ENCODE measurements around the gene RASGRP3.

RASGRP3 gene

GRCh38 chr2:33496726-33497125 is 20.3 kb downstream of the RASGRP3 start:
- H3K9ac ChIP-seq (ENCODE audit: low read depth, low read length): no peak overlapping the region
- no peaks in the 10 kb centered on the region for H3K27me3 ChIP-seq (ENCODE audit: control insufficient read depth, insufficient read depth, low read length)
- no peaks in the 10 kb centered on the region for H3K9me3 ChIP-seq (ENCODE audit: control insufficient read depth, insufficient read depth, low read length)
- no peak overlapping the region for H3K4me3 ChIP-seq (ENCODE audit: low read depth, low read length)
- H3K36me3 ChIP-seq (ENCODE audit: control insufficient read depth, insufficient read depth, low read length): no peaks in the 10 kb centered on the region
- H3K4me1 ChIP-seq (ENCODE audit: control insufficient read depth, insufficient read depth, low read length): no peaks in the 10 kb centered on the region

DNA sequence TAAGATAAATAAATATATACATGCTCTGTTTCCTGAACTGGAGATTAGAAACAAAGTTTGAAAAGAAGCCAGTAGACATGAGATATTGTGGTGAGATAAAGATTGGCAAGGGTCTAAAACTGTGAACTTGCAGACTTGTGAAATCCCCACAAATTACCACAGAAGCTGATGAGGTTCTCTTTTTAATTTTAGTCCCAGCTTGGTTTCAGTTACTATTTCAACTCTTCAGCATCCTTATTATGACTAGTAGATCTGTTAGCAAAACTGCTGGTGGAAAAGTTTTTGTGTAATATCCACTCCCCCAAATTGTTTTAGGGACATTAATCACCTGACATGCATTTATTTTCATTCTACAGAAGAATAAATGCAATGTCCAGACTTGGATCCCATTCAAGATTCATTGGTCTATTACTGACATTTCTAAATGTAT is 20.8 kb downstream of the RASGRP3 start:
- H3K9me3 ChIP-seq (ENCODE audit: control insufficient read depth, insufficient read depth, low read length): no peaks in the 10 kb centered on the region
- no peak overlapping the region for H3K4me3 ChIP-seq (ENCODE audit: low read depth, low read length)
- no peaks in the 10 kb centered on the region for H3K27me3 ChIP-seq (ENCODE audit: control insufficient read depth, insufficient read depth, low read length)
- H3K36me3 ChIP-seq (ENCODE audit: control insufficient read depth, insufficient read depth, low read length): no peaks in the 10 kb centered on the region
- no peaks in the 10 kb centered on the region for H3K4me1 ChIP-seq (ENCODE audit: control insufficient read depth, insufficient read depth, low read length)
- H3K9ac ChIP-seq (ENCODE audit: low read depth, low read length): no peak overlapping the region

- no peak overlapping the region for H3K4me3 ChIP-seq (ENCODE audit: low read depth, low read length)
- H3K4me1 ChIP-seq (ENCODE audit: control insufficient read depth, insufficient read depth, low read length): no peaks in the 10 kb centered on the region
- no peaks in the 10 kb centered on the region for H3K27me3 ChIP-seq (ENCODE audit: control insufficient read depth, insufficient read depth, low read length)
These were observed 22.0 kb downstream of the RASGRP3 start for GRCh38 chr2:33498291-33498956.

DNA sequence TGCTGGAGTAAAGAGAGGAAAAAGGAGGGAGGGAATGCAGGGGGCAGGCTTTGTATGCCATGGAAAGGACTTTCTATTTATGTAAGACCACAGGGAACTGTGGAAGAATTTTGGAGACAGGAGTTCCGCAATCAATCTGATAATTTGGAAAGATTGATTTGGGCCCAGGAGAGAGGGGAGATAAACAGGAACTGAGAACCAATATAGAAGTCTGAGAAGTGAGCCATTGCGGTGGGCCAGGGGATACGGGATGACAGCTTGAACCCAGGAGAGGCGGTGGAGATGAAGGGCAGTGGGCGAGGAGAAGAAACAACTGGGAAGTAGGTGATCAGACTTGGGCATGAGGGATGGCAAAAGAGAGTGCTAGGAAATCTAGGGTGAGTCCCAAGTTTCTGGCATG is 23.7 kb downstream of the RASGRP3 start:
- no peaks in the 10 kb centered on the region for H3K4me1 ChIP-seq (ENCODE audit: control insufficient read depth, insufficient read depth, low read length)
- no peaks in the 10 kb centered on the region for H3K36me3 ChIP-seq (ENCODE audit: control insufficient read depth, insufficient read depth, low read length)
- H3K9ac ChIP-seq (ENCODE audit: low read depth, low read length): no peak overlapping the region

More at GRCh38 chr2:33498291-33498956, 22.0 kb downstream of the RASGRP3 start:
- Histone ChIP-seq H3K9me3 (ENCODE audit: control insufficient read depth, insufficient read depth, low read length) (no peaks in the 10 kb centered on the region), H3K36me3 (ENCODE audit: control insufficient read depth, insufficient read depth, low read length) (no peaks in the 10 kb centered on the region), H3K9ac (ENCODE audit: low read depth, low read length) (no peak overlapping the region)

DNA sequence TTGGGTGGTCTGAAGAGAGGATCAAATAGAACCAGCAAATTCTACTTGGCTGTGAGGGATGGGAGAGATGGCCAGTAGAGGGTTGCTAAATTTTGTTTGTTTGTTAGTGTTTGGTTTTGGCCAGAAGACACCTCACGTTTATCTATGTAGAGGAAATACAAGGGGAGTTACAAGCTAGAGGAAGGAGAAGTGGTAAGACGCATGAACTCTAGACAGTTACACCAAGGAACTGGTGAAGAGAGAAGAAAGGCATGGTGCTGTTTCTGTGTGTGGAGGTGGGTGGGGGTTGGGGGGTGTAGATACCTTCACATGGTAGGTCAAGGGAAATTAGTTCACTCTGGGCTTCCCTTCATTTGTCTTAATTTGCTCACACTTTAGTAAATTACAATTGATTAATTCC is 25.6 kb downstream of the RASGRP3 start:
- H3K36me3 ChIP-seq (ENCODE audit: control insufficient read depth, insufficient read depth, low read length): no peaks in the 10 kb centered on the region
- H3K4me1 ChIP-seq (ENCODE audit: control insufficient read depth, insufficient read depth, low read length): no peaks in the 10 kb centered on the region
- H3K9ac ChIP-seq (ENCODE audit: low read depth, low read length): no peak overlapping the region
- H3K9me3 ChIP-seq (ENCODE audit: control insufficient read depth, insufficient read depth, low read length): no peaks in the 10 kb centered on the region
- no peak overlapping the region for H3K4me3 ChIP-seq (ENCODE audit: low read depth, low read length)
- H3K27me3 ChIP-seq (ENCODE audit: control insufficient read depth, insufficient read depth, low read length): no peaks in the 10 kb centered on the region

More for the DNA sequence above, 23.7 kb downstream of the RASGRP3 start:
- H3K27me3 ChIP-seq (ENCODE audit: control insufficient read depth, insufficient read depth, low read length): no peaks in the 10 kb centered on the region
- no peaks in the 10 kb centered on the region for H3K9me3 ChIP-seq (ENCODE audit: control insufficient read depth, insufficient read depth, low read length)
- H3K4me3 ChIP-seq (ENCODE audit: low read depth, low read length): no peak overlapping the region

DNA sequence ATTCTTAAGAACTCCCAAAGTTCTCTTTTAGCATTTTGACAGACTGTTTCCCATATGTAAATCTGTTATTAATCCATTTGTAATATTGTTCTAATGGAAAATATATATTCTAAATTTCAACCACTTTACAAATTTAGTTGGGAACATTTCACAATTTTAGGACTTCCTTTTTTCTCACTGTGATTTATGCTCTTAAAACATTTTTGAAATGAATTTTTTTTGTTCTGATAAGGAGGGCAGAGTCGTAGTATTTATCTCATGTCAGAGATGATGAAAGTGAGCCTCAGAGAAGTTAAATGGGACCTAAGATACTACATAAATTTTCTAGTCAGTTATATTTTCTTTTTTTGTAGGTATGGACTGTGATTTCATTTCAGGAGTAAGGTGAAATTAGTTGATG is 26.6 kb downstream of the RASGRP3 start:
- Histone ChIP-seq H3K36me3 (ENCODE audit: control insufficient read depth, insufficient read depth, low read length) (no peaks in the 10 kb centered on the region), H3K9ac (ENCODE audit: low read depth, low read length) (no peak overlapping the region), H3K9me3 (ENCODE audit: control insufficient read depth, insufficient read depth, low read length) (no peaks in the 10 kb centered on the region), H3K27me3 (ENCODE audit: control insufficient read depth, insufficient read depth, low read length) (no peaks in the 10 kb centered on the region), H3K4me1 (ENCODE audit: control insufficient read depth, insufficient read depth, low read length) (no peaks in the 10 kb centered on the region), H3K4me3 (ENCODE audit: low read depth, low read length) (no peak overlapping the region)

DNA sequence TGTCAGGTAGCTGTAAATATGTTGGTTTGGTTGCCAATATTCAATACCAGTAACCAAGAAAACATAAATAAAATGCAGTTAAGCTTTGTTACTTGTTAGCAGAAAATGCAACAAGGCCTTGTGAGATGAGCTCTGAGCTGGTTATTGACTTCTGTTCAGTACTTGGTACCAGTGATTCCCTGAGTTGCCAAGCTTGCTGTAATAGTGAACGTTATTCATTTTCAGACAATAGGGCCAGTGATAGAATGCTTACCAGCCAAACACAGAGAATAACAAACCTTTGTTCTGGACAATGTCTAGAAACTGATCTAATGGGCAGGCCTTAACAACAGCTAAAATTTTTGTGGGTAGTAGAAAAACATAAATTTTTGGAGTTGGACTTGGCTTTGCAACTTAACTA is 29.5 kb downstream of the RASGRP3 start:
- Histone ChIP-seq H3K4me1 (ENCODE audit: control insufficient read depth, insufficient read depth, low read length) (no peaks in the 10 kb centered on the region), H3K36me3 (ENCODE audit: control insufficient read depth, insufficient read depth, low read length) (no peaks in the 10 kb centered on the region)

GRCh38 chr2:33509908-33510585 is 33.6 kb downstream of the RASGRP3 start:
- Histone ChIP-seq H3K27me3 (ENCODE audit: control insufficient read depth, insufficient read depth, low read length) (no peaks in the 10 kb centered on the region), H3K4me3 (ENCODE audit: low read depth, low read length) (no peak overlapping the region), H3K9me3 (ENCODE audit: control insufficient read depth, insufficient read depth, low read length) (no peaks in the 10 kb centered on the region), H3K36me3 (ENCODE audit: control insufficient read depth, insufficient read depth, low read length) (no peaks in the 10 kb centered on the region), H3K4me1 (ENCODE audit: control insufficient read depth, insufficient read depth, low read length) (no peaks in the 10 kb centered on the region), H3K9ac (ENCODE audit: low read depth, low read length) (no peak overlapping the region)

More for the DNA sequence above, 29.5 kb downstream of the RASGRP3 start:
- Histone ChIP-seq H3K9me3 (ENCODE audit: control insufficient read depth, insufficient read depth, low read length) (no peaks in the 10 kb centered on the region), H3K4me3 (ENCODE audit: low read depth, low read length) (no peak overlapping the region), H3K27me3 (ENCODE audit: control insufficient read depth, insufficient read depth, low read length) (no peaks in the 10 kb centered on the region), H3K9ac (ENCODE audit: low read depth, low read length) (no peak overlapping the region)

DNA sequence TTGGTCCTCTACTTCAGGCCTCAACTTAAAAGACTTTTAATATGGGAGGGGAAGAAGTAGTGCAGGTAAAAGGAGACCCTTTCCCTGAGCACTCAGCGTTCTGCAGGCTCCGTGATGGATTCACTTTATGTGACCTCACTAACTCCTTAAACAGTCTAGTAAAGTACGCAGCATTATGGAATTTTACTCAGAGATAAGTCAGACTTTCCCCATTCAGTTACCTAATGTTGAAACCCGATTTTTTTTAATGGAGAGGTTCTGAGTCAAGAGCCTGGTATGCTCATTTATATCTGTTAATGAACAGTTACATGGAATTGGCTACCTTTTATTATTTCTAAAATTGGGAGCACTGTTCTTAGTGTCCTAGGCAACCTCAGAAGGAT is 34.1 kb downstream of the RASGRP3 start:
- no peaks in the 10 kb centered on the region for H3K4me1 ChIP-seq (ENCODE audit: control insufficient read depth, insufficient read depth, low read length)
- H3K36me3 ChIP-seq (ENCODE audit: control insufficient read depth, insufficient read depth, low read length): no peaks in the 10 kb centered on the region
- no peaks in the 10 kb centered on the region for H3K27me3 ChIP-seq (ENCODE audit: control insufficient read depth, insufficient read depth, low read length)
- no peaks in the 10 kb centered on the region for H3K9me3 ChIP-seq (ENCODE audit: control insufficient read depth, insufficient read depth, low read length)
- H3K4me3 ChIP-seq (ENCODE audit: low read depth, low read length): no peak overlapping the region
- no peak overlapping the region for H3K9ac ChIP-seq (ENCODE audit: low read depth, low read length)

- no peaks in the 10 kb centered on the region for H3K9me3 ChIP-seq (ENCODE audit: control insufficient read depth, insufficient read depth, low read length)
- no peak overlapping the region for H3K4me3 ChIP-seq (ENCODE audit: low read depth, low read length)
- no peak overlapping the region for H3K9ac ChIP-seq (ENCODE audit: low read depth, low read length)
- H3K36me3 ChIP-seq (ENCODE audit: control insufficient read depth, insufficient read depth, low read length): no peaks in the 10 kb centered on the region
- no peaks in the 10 kb centered on the region for H3K4me1 ChIP-seq (ENCODE audit: control insufficient read depth, insufficient read depth, low read length)
- no peaks in the 10 kb centered on the region for H3K27me3 ChIP-seq (ENCODE audit: control insufficient read depth, insufficient read depth, low read length)
These were observed 34.7 kb downstream of the RASGRP3 start for GRCh38 chr2:33511141-33511540.

GRCh38 chr2:33512112-33512511 is 35.7 kb downstream of the RASGRP3 start:
- Histone ChIP-seq H3K4me1 (ENCODE audit: control insufficient read depth, insufficient read depth, low read length) (no peaks in the 10 kb centered on the region), H3K9me3 (ENCODE audit: control insufficient read depth, insufficient read depth, low read length) (no peaks in the 10 kb centered on the region), H3K4me3 (ENCODE audit: low read depth, low read length) (no peak overlapping the region), H3K36me3 (ENCODE audit: control insufficient read depth, insufficient read depth, low read length) (no peaks in the 10 kb centered on the region), H3K9ac (ENCODE audit: low read depth, low read length) (no peak overlapping the region), H3K27me3 (ENCODE audit: control insufficient read depth, insufficient read depth, low read length) (no peaks in the 10 kb centered on the region)

GRCh38 chr2:33513480-33513879 is 37.0 kb downstream of the RASGRP3 start:
- no peaks in the 10 kb centered on the region for H3K9me3 ChIP-seq (ENCODE audit: control insufficient read depth, insufficient read depth, low read length)
- no peaks in the 10 kb centered on the region for H3K27me3 ChIP-seq (ENCODE audit: control insufficient read depth, insufficient read depth, low read length)
- H3K9ac ChIP-seq (ENCODE audit: low read depth, low read length): no peak overlapping the region
- H3K4me1 ChIP-seq (ENCODE audit: control insufficient read depth, insufficient read depth, low read length): no peaks in the 10 kb centered on the region
- no peak overlapping the region for H3K4me3 ChIP-seq (ENCODE audit: low read depth, low read length)
- no peaks in the 10 kb centered on the region for H3K36me3 ChIP-seq (ENCODE audit: control insufficient read depth, insufficient read depth, low read length)

All from iPS-15b (cell line).